Colonic mucosa (tissue), 4 donors: ENCODE data around the gene VWA8. TPM values are rescaled to one million over a fixed set of nuclear protein-coding genes. Genes with fewer than 3 reads are reported as not detected.

ENCODE experiments used
- DNase-seq: peaks from one replicate; pipeline ENCODE4 v3.0.0-alpha.2; 2020
- H3K27ac ChIP-seq: fragments of 200-600 bp; one replicate; pipeline ENCODE4 v1.8.0; 2021
- H3K27me3 ChIP-seq: fragments of 200-600 bp; one replicate; pipeline ENCODE4 v1.8.0; 2021
- H3K36me3 ChIP-seq: fragments of 200-600 bp; one replicate; pipeline ENCODE4 v1.8.0; 2021
- H3K4me1 ChIP-seq: fragments of 200-600 bp; one replicate; pipeline ENCODE4 v1.8.0; 2021; ENCODE audit warnings: mild to moderate bottlenecking
- H3K4me3 ChIP-seq: fragments of 200-600 bp; one replicate; pipeline ENCODE4 v1.8.0; 2021
- H3K9ac ChIP-seq, 2 donors: one replicate each; pipeline ENCODE4 v1.7.0; 2013; ENCODE audit warnings: control low read depth in 2 of 2, low read depth in 2 of 2, low read length in 2 of 2
- H3K9me3 ChIP-seq: fragments of 200-600 bp; one replicate; pipeline ENCODE4 v1.8.0; 2021
- intact Hi-C: fragments of 100-400 bp; cut with DNase I; formaldehyde crosslinking; loops from one replicate; pipeline ENCODE4 v1.14.1; 2022
- total RNA-seq, 2 donors: library from RNA; stranded (reverse); fragmentation: NEBNext Ultra II Directional in 1 of 2; extraction: Animal tissue kit (Norgen Biotek cat#: 25700) in 1 of 2; gene quantifications; one replicate each; pipeline ENCODE4 v1.2.1, GENCODE V29; 2021
- TF ChIP-seq, protein P1 (sequence below): fragments of 200-600 bp; IDR thresholded peaks from one replicate; pipeline ENCODE4 v1.8.0; 2022; ENCODE audit warnings: antibody characterized with exemption, mild to moderate bottlenecking
- donor health status: healthy.
- donor health status: DM: no; HTN: no; CAD: no.
- donor health status: DM: no; HTN: no; CAD: no.

Gene VWA8
- total RNA-seq, 2 donors from 2014 or later, result 23.8 to 31.8 TPM

DNA sequence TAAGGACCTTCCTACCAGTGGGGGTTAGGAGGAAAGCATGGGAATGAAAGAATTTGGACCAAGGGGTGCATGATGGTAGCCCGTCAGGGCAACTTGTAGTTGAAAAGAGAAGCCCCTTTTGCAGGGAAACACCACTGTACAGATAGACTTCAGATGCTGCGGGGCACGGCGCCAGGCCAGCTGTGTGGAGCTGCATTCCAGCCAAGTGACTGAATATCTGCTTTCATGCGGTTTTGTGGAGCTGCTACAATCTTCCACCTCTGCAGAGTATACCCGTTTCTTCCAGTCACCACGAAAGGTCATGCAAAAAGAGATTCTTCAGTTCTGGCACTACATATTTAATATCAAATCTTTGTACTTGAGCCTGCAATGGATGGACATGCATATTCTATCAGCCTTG lies 398.8 kb downstream of the VWA8 start:
- Histone ChIP-seq H3K4me3 (no peak overlapping the region), H3K9ac (no peak overlapping the region), H3K27me3 (no peaks in the 10 kb centered on the region), H3K27ac (no peak overlapping the region), H3K36me3 (no peaks in the 10 kb centered on the region), H3K9me3 (no peaks in the 10 kb centered on the region), H3K4me1 (peaks cover 7% of the 10 kb centered on the region)
- TF ChIP-seq, protein P1, sequence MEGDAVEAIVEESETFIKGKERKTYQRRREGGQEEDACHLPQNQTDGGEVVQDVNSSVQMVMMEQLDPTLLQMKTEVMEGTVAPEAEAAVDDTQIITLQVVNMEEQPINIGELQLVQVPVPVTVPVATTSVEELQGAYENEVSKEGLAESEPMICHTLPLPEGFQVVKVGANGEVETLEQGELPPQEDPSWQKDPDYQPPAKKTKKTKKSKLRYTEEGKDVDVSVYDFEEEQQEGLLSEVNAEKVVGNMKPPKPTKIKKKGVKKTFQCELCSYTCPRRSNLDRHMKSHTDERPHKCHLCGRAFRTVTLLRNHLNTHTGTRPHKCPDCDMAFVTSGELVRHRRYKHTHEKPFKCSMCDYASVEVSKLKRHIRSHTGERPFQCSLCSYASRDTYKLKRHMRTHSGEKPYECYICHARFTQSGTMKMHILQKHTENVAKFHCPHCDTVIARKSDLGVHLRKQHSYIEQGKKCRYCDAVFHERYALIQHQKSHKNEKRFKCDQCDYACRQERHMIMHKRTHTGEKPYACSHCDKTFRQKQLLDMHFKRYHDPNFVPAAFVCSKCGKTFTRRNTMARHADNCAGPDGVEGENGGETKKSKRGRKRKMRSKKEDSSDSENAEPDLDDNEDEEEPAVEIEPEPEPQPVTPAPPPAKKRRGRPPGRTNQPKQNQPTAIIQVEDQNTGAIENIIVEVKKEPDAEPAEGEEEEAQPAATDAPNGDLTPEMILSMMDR, result no peak
- DNase-seq, result peak; percentile 55
- intact Hi-C loops, result no loop called here

DNA sequence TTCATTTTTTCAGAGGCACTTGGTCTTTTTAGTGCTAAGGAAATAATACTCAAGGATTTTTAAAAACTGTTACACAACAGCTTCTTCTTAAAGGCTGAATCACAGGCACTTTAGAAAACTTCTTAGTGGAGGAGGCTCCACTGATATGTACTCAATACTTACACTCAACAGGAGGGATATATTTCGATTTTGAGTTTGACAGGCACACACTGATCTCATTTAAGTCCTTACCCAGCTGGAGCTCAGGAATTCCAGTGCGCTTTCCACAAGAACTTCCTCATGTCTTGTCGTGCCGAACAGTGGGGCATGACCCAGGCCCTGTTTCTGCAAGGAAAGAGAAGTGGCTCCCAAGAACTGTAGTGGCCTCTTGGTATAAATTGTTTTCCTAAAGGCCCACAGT lies 399.7 kb downstream of the VWA8 start:
- TF ChIP-seq, protein P1, result no peak
- intact Hi-C loops, result no loop called here
- Histone ChIP-seq H3K4me3 (no peak overlapping the region), H3K27me3 (no peaks in the 10 kb centered on the region), H3K36me3 (no peaks in the 10 kb centered on the region), H3K9me3 (no peaks in the 10 kb centered on the region), H3K9ac (no peak overlapping the region), H3K4me1 (peaks cover 7% of the 10 kb centered on the region), H3K27ac (no peak overlapping the region)
- DNase-seq, result no peak

DNA sequence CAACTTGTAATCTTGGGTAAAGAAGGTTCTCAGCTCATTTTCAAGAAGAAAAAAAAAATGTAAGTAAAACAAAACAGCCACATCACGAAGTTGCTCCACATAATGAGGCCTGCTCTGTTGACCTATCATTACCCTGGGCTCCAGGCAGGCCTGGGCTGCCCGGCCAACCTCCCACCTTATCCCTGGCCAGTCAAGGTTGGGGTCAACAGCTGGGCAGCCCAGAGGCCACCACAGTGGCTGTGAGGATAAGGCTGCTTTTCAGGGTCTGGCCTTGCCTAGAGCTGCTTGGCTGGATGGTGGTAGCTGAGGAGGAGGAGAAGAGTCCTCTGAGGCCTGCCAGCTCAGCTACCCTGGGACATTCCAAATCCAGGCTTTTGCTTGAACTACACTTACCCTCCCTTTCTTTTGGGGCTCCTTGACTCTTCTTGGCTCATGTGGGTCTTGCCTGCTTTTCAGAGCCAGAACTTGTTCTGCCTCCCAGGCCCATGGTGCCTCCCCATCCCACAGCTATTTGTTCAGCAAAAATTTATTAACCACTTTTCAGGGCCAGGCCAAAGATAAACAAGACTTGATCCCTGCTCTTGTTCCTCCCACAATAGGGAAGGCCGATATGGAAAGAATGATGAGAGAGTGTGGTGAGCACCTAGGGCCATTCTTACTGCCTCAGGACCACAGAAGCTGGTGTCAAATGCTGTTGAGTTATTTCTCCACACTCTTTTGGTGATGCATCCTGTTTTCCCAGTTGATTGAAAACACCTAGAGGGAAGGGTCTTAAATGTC lies 401.9 kb downstream of the VWA8 start:
- Histone ChIP-seq H3K9me3 (no peaks in the 10 kb centered on the region), H3K27ac (no peak overlapping the region), H3K36me3 (no peaks in the 10 kb centered on the region), H3K4me1 (peaks cover 7% of the 10 kb centered on the region), H3K27me3 (no peaks in the 10 kb centered on the region), H3K4me3 (no peak overlapping the region), H3K9ac (no peak overlapping the region)
- DNase-seq, result no peak
- intact Hi-C loops, result no loop called here
- TF ChIP-seq, protein P1, result no peak

DNA sequence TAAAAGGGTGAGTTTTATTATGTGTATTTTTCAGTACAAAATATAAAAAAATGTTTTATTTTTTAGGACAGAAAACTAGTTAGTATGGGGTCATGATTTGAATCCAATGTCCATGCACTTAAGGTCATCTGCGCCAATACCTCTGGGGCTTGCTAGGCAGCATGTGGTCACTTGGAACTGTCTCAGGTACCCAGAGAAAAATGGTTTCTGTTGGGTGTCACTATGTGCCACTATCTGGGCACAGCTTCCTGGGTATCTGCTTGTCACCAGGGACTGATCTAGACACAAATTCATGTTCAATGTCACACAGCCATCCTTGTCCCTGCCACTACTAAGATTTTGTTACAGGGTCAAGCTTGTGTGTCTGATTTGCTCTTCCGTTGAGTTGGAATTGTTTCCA lies 403.2 kb downstream of the VWA8 start:
- Histone ChIP-seq H3K4me3 (no peak overlapping the region), H3K27ac (no peak overlapping the region), H3K27me3 (no peaks in the 10 kb centered on the region), H3K9ac (no peak overlapping the region), H3K9me3 (no peaks in the 10 kb centered on the region), H3K36me3 (no peaks in the 10 kb centered on the region), H3K4me1 (peaks cover 3% of the 10 kb centered on the region)
- DNase-seq, result no peak
- TF ChIP-seq, protein P1, result no peak
- intact Hi-C loops, result no loop called here

DNA sequence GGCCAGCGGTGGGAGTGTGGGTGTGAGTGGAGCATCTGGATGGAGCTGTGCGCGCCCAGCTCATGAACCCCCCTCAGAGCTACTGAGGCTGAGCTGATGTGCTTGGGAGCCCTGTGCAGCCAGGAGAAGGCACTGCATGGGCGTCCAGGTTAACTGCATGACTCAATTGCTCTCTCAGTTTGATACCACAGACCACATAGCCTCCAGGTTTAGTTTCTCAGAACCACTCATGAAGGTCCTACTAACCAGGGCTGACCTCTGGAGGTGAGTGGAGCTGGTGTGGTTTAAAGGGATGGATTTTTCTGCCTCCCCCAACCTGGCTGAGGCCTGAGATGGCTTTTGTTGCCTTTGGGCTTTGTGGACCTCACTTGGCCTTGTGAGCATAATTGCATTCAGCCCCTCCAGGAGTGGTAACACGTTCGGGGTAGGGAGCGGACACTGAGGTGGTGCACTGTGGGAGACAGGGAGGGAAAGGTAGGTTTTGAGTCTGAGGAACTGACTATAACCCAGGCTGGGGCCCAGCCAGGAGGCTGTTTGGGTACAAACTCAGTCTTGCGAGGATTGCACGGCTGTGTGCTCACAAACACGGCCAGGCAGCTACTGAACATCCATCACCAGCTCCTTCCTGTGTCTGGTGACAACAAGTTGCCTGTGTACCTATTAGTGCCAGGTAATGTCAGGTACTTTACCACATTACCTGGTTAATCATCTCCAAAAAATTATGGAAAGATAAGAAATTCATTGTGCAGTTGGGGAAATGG lies 406.1 kb downstream of the VWA8 start:
- no peaks in the 10 kb centered on the region for H3K27me3 ChIP-seq
- H3K9ac ChIP-seq, result no peak overlapping the region
- H3K4me1 ChIP-seq, result no peaks in the 10 kb centered on the region
- no peaks in the 10 kb centered on the region for H3K9me3 ChIP-seq
- TF ChIP-seq, protein P1, result no peak
- intact Hi-C loops, result no loop called here
- H3K4me3 ChIP-seq, result no peak overlapping the region
- no peaks in the 10 kb centered on the region for H3K36me3 ChIP-seq
- no peak for DNase-seq
- no peak overlapping the region for H3K27ac ChIP-seq
